Caco-2 (cell line): ENCODE results near the gene CFAP69. TPM values are rescaled to one million over a fixed set of nuclear protein-coding genes. Genes with fewer than 3 reads are reported as not detected.
A peak's percentile ranks its signal among the peaks of the same experiment; 100 is the strongest.

ENCODE experiments used
- BruUV-seq: library from RNA; stranded (reverse); fragments of 400-500 nt; replicated peaks from 2 replicates; lab custom pipeline; 2021; lab: Mats Ljungman, UMichigan
- CTCF ChIA-PET: fragments of 300-600 bp; sonication (Branson Sonifier 250); formaldehyde crosslinking; loops from one replicate; lab custom pipeline; 2022; ENCODE audit warnings: antibody characterized with exemption; lab: Charles Lee
- POLR2A ChIA-PET: fragments of 300-600 bp; sonication (Branson Sonifier 250); formaldehyde crosslinking; loops from one replicate; lab custom pipeline; 2022; ENCODE audit warnings: antibody characterized with exemption; lab: Charles Lee
- DNase-seq, 2 experiments: peaks; one replicate each; pipeline versions ENCODE4 v3.0.0 to v3.0.0-alpha.2; 2020 to 2022
- H3K27me3 ChIP-seq: replicated peaks from 2 replicates; pipeline ENCODE4 v1.6.0; 2011; ENCODE audit warnings: low read length; ENCODE audit not compliant: control insufficient read depth, insufficient read depth
- H3K36me3 ChIP-seq: 2 replicates; pipeline ENCODE4 v1.5.1; 2011; ENCODE audit warnings: low read length; ENCODE audit not compliant: control insufficient read depth, insufficient read depth
- H3K4me1 ChIP-seq: fragments of 250-450 bp; sonication (Bioruptor Pico); 2 replicates; pipeline ENCODE4 v1.5.1; 2020; ENCODE audit warnings: mild to moderate bottlenecking
- H3K4me3 ChIP-seq: 2 replicates; pipeline ENCODE4 v1.5.1; 2011; ENCODE audit warnings: low read depth, mild to moderate bottlenecking, control low read depth, low read length
- H3K9me3 ChIP-seq: fragments of 250-450 bp; sonication (Bioruptor Pico); 2 replicates; pipeline ENCODE4 v1.5.1; 2020; ENCODE audit warnings: mild to moderate bottlenecking, moderate library complexity
- H3K27ac Mint-ChIP-seq: one replicate; pipeline ENCODE4 v1.8.0; 2022; ENCODE audit warnings: mixed read lengths; ENCODE audit not compliant: unreplicated experiment
- H3K27me3 Mint-ChIP-seq: one replicate; pipeline ENCODE4 v1.8.0; 2022; ENCODE audit warnings: mixed read lengths; ENCODE audit not compliant: insufficient read depth, unreplicated experiment
- H3K36me3 Mint-ChIP-seq: one replicate; pipeline ENCODE4 v1.8.0; 2022; ENCODE audit warnings: mild to moderate bottlenecking, mixed read lengths; ENCODE audit not compliant: insufficient read depth, unreplicated experiment
- H3K4me1 Mint-ChIP-seq: one replicate; pipeline ENCODE4 v1.8.0; 2022; ENCODE audit warnings: low read depth, mixed read lengths; ENCODE audit not compliant: unreplicated experiment
- H3K4me3 Mint-ChIP-seq: one replicate; pipeline ENCODE4 v1.8.0; 2022; ENCODE audit warnings: mild to moderate bottlenecking, moderate library complexity, mixed read lengths; ENCODE audit not compliant: unreplicated experiment
- H3K9me3 Mint-ChIP-seq: one replicate; pipeline ENCODE4 v1.8.0; 2022; ENCODE audit warnings: mixed read lengths; ENCODE audit not compliant: unreplicated experiment
- intact Hi-C: fragments of 100-400 bp; cut with micrococcal nuclease; formaldehyde crosslinking; loops from one replicate; pipeline ENCODE4 v1.10.0; 2022; ENCODE audit not compliant: unreplicated experiment
- total RNA-seq: library from RNA; stranded (reverse); gene quantifications from 2 replicates; pipeline ENCODE4 v1.2.3, GENCODE V29; 2022
- TF ChIP-seq, protein P1 (sequence below), 2 experiments: fragments of 200-600 bp in 1 of 2; IDR thresholded peaks; 1 replicate in 1 of 2; 2 replicates in 1 of 2; pipeline versions ENCODE4 v1.5.1 to v1.8.0; 2011 to 2022; ENCODE audit warnings: antibody characterized with exemption in 1 of 2, control low read depth in 1 of 2, inconsistent platforms in 1 of 2, low read depth in 1 of 2, low read length in 1 of 2, mild to moderate bottlenecking in 1 of 2, moderate library complexity in 1 of 2; ENCODE audit not compliant: insufficient read depth in 1 of 2, severe bottlenecking in 1 of 2, unreplicated experiment in 1 of 2

Gene CFAP69
- total RNA-seq, 1 experiment from 2014 or later, result 4.8 TPM

DNA sequence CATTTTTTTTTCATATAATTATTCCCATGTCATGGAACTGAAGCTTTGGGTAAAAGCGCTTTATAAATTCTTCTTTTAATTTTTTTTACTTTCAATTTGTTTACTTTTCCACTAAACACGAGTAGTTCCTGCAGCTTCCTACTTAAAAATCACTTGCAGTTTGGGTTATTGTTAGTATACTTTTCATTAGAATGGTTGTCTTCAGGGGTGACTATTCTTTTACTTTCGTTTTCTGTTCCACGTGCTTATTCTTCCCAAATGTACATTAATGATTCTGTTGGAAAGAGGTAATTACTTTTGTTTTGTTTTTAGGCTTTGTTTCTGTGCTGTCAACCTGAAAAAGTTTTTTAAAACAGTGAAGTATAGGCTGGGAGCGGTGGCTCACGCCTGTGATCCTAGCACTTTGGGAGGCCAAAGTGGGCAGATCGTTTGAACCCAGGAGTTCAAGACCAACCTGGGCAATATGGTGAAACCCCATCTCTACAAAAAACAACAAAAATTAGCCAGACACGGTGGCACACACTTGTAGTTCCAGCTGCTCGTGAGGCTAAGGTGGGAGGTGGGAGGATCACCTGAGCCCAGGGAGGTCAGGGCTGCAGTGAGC, 5.2 kb upstream of the CFAP69 start:
- no peak overlapping the region for H3K4me3 Mint-ChIP-seq
- peaks cover 33% of the 10 kb centered on the region for H3K4me1 ChIP-seq
- CTCF ChIA-PET, result no interaction called here

DNA sequence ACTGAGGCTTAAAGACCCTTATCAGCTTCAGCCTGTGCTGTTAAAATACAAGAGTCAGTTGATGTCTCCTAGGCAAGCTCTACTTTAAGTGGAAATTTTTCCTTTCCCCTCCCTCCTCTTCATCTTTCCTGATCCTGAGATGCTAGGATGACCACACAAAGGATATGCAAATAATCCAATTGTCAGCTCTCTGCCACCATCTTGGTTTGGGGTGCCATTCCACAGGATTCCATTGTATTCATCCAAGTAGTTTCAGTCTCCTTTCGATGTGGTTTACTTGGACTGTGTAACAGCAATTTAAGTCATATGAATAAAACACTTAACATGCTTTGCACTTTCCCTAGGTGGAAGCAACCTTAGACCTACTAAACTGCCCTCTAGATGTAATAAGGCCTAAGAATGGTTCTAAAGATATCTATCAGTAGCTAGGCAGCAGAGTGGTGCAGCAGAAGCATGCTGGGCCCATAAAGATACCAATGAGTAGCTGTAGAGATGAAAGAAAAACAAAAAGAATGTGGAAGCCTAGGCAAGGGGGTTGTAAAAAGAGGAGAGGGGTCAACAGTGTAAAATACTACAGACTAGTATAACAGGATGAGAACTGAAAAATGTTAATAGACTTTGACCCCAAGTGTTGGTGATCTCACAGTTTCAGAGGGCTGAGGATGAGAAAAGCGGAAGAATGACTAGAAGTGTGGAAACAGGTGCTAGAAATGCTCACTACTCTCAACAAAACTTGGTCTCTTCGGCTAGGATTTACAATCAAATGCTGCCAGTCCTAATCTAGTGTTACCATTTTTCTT, 2.4 kb upstream of the CFAP69 start:
- H3K9me3 ChIP-seq, result no peaks in the 10 kb centered on the region
- intact Hi-C loops, result loop anchor here (2.0 kb wide), 1 partner anchor 34 kb away; no protein-coding TSS in a partner anchor
- TF ChIP-seq, protein P1, sequence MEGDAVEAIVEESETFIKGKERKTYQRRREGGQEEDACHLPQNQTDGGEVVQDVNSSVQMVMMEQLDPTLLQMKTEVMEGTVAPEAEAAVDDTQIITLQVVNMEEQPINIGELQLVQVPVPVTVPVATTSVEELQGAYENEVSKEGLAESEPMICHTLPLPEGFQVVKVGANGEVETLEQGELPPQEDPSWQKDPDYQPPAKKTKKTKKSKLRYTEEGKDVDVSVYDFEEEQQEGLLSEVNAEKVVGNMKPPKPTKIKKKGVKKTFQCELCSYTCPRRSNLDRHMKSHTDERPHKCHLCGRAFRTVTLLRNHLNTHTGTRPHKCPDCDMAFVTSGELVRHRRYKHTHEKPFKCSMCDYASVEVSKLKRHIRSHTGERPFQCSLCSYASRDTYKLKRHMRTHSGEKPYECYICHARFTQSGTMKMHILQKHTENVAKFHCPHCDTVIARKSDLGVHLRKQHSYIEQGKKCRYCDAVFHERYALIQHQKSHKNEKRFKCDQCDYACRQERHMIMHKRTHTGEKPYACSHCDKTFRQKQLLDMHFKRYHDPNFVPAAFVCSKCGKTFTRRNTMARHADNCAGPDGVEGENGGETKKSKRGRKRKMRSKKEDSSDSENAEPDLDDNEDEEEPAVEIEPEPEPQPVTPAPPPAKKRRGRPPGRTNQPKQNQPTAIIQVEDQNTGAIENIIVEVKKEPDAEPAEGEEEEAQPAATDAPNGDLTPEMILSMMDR (IDR thresholded peaks at IDR 0.05; ENCODE audit: insufficient read depth in 1 of 2, low read depth in 1 of 2, low read length in 1 of 2, severe bottlenecking in 1 of 2, unreplicated experiment in 1 of 2), result no peak
- peak overlapping the region; percentile 10 for H3K4me3 Mint-ChIP-seq
- no peaks in the 10 kb centered on the region for H3K27me3 ChIP-seq
- H3K9me3 Mint-ChIP-seq, result no peaks in the 10 kb centered on the region
- H3K4me3 ChIP-seq, result no peak overlapping the region
- no TSS peak for BruUV-seq
- peak overlapping the region; percentile 34 for H3K27ac Mint-ChIP-seq
- DNase-seq, result peak; percentile 47 to 66
- ChIA-PET CTCF (interaction anchor here (1.7 kb wide), 1 partner anchor 31 kb away, joined by 6 read pairs; the partner anchor contains the start of gene STEAP2), POLR2A (interaction anchor here (1.0 kb wide), 1 partner anchor 31 kb away, joined by 5 read pairs; the partner anchor contains the start of gene STEAP2)
- peaks cover 5% of the 10 kb centered on the region for H3K36me3 Mint-ChIP-seq
- H3K36me3 ChIP-seq, result no peaks in the 10 kb centered on the region
- peaks cover 18% of the 10 kb centered on the region for H3K4me1 Mint-ChIP-seq
- H3K4me1 ChIP-seq, result peaks cover 40% of the 10 kb centered on the region
- H3K27me3 Mint-ChIP-seq, result no peaks in the 10 kb centered on the region

More for the DNA sequence above, 5.2 kb upstream of the CFAP69 start:
- POLR2A ChIA-PET, result no interaction called here
- no peak for DNase-seq
- H3K4me1 Mint-ChIP-seq, result peaks cover 18% of the 10 kb centered on the region
- no peaks in the 10 kb centered on the region for H3K27me3 ChIP-seq
- H3K4me3 ChIP-seq, result no peak overlapping the region
- H3K9me3 ChIP-seq, result no peaks in the 10 kb centered on the region
- TF ChIP-seq, protein P1 (IDR thresholded peaks at IDR 0.05; ENCODE audit: insufficient read depth in 1 of 2, low read depth in 1 of 2, low read length in 1 of 2, severe bottlenecking in 1 of 2, unreplicated experiment in 1 of 2), result no peak
- no peaks in the 10 kb centered on the region for H3K9me3 Mint-ChIP-seq
- intact Hi-C loops, result no loop called here
- no peak overlapping the region for H3K27ac Mint-ChIP-seq
- H3K36me3 Mint-ChIP-seq, result no peaks in the 10 kb centered on the region
- no peaks in the 10 kb centered on the region for H3K27me3 Mint-ChIP-seq
- BruUV-seq, result no TSS peak
- H3K36me3 ChIP-seq, result no peaks in the 10 kb centered on the region

DNA sequence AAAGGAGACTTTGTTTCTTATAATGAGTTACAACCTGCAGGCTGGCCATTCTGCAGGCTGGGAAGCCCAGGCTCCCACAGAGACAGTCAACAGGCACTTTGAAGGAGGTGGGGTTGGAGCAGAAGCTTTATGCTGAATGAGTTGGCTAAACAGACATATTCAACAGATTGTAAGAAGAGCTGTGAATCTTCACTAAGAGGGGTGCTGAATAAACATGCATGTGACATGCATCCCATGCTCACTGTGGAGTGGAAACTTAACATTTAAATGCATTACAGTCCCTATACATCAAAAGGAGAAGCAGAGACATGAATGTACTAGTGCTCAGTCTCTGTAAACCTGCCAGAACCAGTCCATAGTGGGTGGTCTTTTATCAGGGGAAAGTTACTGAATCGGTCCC, 1.4 kb upstream of the CFAP69 start:
- CTCF ChIA-PET, result interaction anchor here (1.7 kb wide), 1 partner anchor 32 kb away, joined by 6 read pairs; the partner anchor contains the start of gene STEAP2
- Mint-ChIP-seq H3K4me1 (peaks cover 12% of the 10 kb centered on the region), H3K4me3 (peak overlapping the region; percentile 87), H3K27ac (peak overlapping the region; percentile 35), H3K27me3 (no peaks in the 10 kb centered on the region), H3K36me3 (peaks cover 5% of the 10 kb centered on the region), H3K9me3 (no peaks in the 10 kb centered on the region)
- Histone ChIP-seq H3K36me3 (no peaks in the 10 kb centered on the region), H3K27me3 (no peaks in the 10 kb centered on the region), H3K9me3 (no peaks in the 10 kb centered on the region), H3K4me3 (no peak overlapping the region), H3K4me1 (peaks cover 40% of the 10 kb centered on the region)
- no peak for DNase-seq
- no TSS peak for BruUV-seq
- TF ChIP-seq, protein P1 (IDR thresholded peaks at IDR 0.05; ENCODE audit: insufficient read depth in 1 of 2, low read depth in 1 of 2, low read length in 1 of 2, severe bottlenecking in 1 of 2, unreplicated experiment in 1 of 2), result no peak
- intact Hi-C loops, result loop anchor here (2.0 kb wide), 1 partner anchor 33 kb away; no protein-coding TSS in a partner anchor
- POLR2A ChIA-PET, result interaction anchor here (1.0 kb wide), 1 partner anchor 32 kb away, joined by 5 read pairs; the partner anchor contains the start of gene STEAP2
